ENCODE data around the gene PROZ. TPM values are rescaled to one million over a fixed set of nuclear protein-coding genes. Genes with fewer than 3 reads are reported as not detected.
"Not testable (repeated sequence)": the region's sequence is repeated elsewhere in the genome, so short reads cannot be mapped to it uniquely, and the experiment has no call there.

Gene PROZ
- total RNA-seq, 1 donor from 2014 or later = not detected

DNA sequence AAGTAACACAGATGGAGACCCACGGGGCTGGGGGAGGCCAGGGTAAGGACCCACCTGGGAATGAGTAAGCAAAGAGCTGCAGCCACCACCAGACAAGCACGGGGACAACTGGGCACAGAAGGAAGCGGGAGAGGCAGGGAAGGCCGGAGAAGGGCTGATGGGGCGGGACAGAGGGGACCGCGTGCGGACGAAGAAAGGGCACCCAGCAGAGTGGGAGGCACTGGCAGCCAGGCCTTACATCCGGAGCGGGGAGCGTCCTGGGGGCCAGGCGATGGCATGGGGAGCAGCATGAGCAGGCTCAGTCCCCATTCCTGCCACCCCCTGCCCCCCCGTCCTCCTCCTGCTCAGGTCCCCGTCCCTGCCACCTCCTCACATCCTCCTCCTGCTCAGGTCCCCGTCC is 3.0 kb downstream of the PROZ start:
- TF ChIP-seq, protein P1, sequence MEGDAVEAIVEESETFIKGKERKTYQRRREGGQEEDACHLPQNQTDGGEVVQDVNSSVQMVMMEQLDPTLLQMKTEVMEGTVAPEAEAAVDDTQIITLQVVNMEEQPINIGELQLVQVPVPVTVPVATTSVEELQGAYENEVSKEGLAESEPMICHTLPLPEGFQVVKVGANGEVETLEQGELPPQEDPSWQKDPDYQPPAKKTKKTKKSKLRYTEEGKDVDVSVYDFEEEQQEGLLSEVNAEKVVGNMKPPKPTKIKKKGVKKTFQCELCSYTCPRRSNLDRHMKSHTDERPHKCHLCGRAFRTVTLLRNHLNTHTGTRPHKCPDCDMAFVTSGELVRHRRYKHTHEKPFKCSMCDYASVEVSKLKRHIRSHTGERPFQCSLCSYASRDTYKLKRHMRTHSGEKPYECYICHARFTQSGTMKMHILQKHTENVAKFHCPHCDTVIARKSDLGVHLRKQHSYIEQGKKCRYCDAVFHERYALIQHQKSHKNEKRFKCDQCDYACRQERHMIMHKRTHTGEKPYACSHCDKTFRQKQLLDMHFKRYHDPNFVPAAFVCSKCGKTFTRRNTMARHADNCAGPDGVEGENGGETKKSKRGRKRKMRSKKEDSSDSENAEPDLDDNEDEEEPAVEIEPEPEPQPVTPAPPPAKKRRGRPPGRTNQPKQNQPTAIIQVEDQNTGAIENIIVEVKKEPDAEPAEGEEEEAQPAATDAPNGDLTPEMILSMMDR (IDR thresholded peaks at IDR 0.05; ENCODE audit: partially characterized antibody, unreplicated experiment) = no peak
- Mint-ChIP-seq H3K9me3 (ENCODE audit: unreplicated experiment) (peaks cover 2% of the 10 kb centered on the region), H3K27ac (ENCODE audit: unreplicated experiment) (no peak overlapping the region), H3K27me3 (ENCODE audit: unreplicated experiment) (peaks cover 7% of the 10 kb centered on the region), H3K36me3 (ENCODE audit: unreplicated experiment) (no peaks in the 10 kb centered on the region), H3K4me1 (ENCODE audit: low read depth, unreplicated experiment) (peaks cover 9% of the 10 kb centered on the region), H3K4me3 (ENCODE audit: unreplicated experiment) (no peak overlapping the region)
- no peak for DNase-seq

GRCh38 chr13:113161975-113162374 is 3.5 kb downstream of the PROZ start:
- not testable (repeated sequence) for H3K9me3 Mint-ChIP-seq (ENCODE audit: unreplicated experiment)

DNA sequence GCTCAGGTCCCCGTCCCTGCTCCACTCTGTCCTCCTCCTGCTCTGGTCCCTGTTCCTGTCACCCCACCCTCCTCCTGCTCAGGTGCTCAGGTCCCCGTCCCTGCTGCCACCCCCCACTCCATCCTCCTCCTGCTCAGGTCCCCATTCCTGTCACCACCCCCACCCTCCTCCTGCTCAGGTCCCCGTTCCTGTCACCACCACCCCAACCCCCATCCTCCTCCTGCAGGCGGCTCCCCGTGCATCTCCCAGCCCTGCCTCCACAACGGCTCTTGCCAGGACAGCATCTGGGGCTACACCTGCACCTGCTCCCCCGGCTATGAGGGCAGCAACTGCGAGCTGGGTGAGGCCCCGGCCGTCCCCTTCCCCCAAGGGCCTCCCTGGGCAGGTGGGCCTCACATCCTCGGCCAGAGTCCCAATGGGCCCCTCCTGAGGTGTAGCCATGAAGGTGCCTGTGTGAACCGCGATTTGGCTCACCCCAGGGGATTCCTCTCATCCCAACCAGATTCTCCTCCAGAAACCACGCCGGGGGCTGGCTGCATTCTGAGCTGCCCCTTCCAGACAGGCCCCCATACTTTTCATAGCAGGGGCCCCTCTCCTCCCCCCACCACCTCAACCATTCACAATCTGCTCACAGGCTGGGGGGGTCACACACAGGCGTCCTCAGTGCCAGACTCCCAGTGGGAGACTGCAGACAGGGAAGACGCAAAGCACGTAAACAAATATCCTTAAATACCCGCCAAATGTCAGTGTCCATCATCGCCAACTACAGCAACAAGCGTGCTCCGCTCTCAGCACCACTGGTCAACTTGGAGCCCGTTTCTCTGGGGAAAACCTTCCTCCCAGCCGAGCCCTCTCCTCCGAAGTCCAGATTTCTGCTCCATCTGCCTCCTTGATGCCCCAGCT is 4.6 kb downstream of the PROZ start:
- TF ChIP-seq, protein P1 (IDR thresholded peaks at IDR 0.05; ENCODE audit: partially characterized antibody, unreplicated experiment) = no peak
- Mint-ChIP-seq H3K27me3 (ENCODE audit: unreplicated experiment) (peaks cover 9% of the 10 kb centered on the region), H3K4me1 (ENCODE audit: low read depth, unreplicated experiment) (peaks cover 6% of the 10 kb centered on the region), H3K27ac (ENCODE audit: unreplicated experiment) (no peak overlapping the region), H3K4me3 (ENCODE audit: unreplicated experiment) (no peak overlapping the region), H3K36me3 (ENCODE audit: unreplicated experiment) (no peaks in the 10 kb centered on the region), H3K9me3 (ENCODE audit: unreplicated experiment) (peaks cover 2% of the 10 kb centered on the region)
- no peak for DNase-seq

More at GRCh38 chr13:113161975-113162374, 3.5 kb downstream of the PROZ start:
- not testable (repeated sequence) for H3K27me3 Mint-ChIP-seq (ENCODE audit: unreplicated experiment); H3K4me1 Mint-ChIP-seq (ENCODE audit: low read depth, unreplicated experiment); H3K27ac Mint-ChIP-seq (ENCODE audit: unreplicated experiment); DNase-seq; H3K36me3 Mint-ChIP-seq (ENCODE audit: unreplicated experiment); H3K4me3 Mint-ChIP-seq (ENCODE audit: unreplicated experiment)

DNA sequence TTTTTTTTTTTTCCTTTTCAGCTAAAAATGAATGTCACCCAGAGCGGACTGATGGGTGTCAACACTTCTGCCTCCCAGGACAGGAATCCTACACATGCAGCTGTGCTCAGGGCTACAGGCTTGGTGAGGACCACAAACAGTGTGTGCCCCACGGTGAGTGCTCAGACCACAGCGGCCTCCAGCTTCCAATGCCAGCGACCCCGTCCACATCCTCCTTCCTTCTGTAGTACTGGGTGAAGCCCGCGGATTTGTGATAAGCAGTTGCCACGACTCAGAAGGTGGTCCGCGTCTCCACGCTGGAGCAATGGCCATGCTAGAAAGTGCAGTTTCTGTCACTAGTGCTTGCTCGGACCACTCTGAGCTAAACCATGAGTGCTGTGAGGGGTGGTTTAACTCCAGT is 6.0 kb downstream of the PROZ start:
- H3K36me3 Mint-ChIP-seq (ENCODE audit: unreplicated experiment) = no peaks in the 10 kb centered on the region
- peaks cover 6% of the 10 kb centered on the region for H3K4me1 Mint-ChIP-seq (ENCODE audit: low read depth, unreplicated experiment)
- no peak overlapping the region for H3K4me3 Mint-ChIP-seq (ENCODE audit: unreplicated experiment)
- no peak for DNase-seq
- peaks cover 2% of the 10 kb centered on the region for H3K9me3 Mint-ChIP-seq (ENCODE audit: unreplicated experiment)
- H3K27ac Mint-ChIP-seq (ENCODE audit: unreplicated experiment) = no peak overlapping the region
- peaks cover 9% of the 10 kb centered on the region for H3K27me3 Mint-ChIP-seq (ENCODE audit: unreplicated experiment)
- TF ChIP-seq, protein P1 (IDR thresholded peaks at IDR 0.05; ENCODE audit: partially characterized antibody, unreplicated experiment) = no peak

- H3K9me3 Mint-ChIP-seq (ENCODE audit: unreplicated experiment) = peaks cover under 1% of the 10 kb centered on the region
- H3K4me1 Mint-ChIP-seq (ENCODE audit: low read depth, unreplicated experiment) = peaks cover 8% of the 10 kb centered on the region
- no peaks in the 10 kb centered on the region for H3K36me3 Mint-ChIP-seq (ENCODE audit: unreplicated experiment)
- DNase-seq = no peak
- TF ChIP-seq, protein P1 (IDR thresholded peaks at IDR 0.05; ENCODE audit: partially characterized antibody, unreplicated experiment) = no peak
- H3K27me3 Mint-ChIP-seq (ENCODE audit: unreplicated experiment) = peaks cover 11% of the 10 kb centered on the region
- H3K27ac Mint-ChIP-seq (ENCODE audit: unreplicated experiment) = no peak overlapping the region
- H3K4me3 Mint-ChIP-seq (ENCODE audit: unreplicated experiment) = no peak overlapping the region
These were observed 7.8 kb downstream of the PROZ start for GRCh38 chr13:113166266-113166665.
